MM.1S (cell line): ENCODE data around the gene DDX10.

Experiments used
- DNase-seq: peaks from one replicate; pipeline ENCODE4 v3.0.0-alpha.2; 2015
- H2AFZ ChIP-seq: fragments of 300-600 bp; sonication (generic); 2 replicates; pipeline ENCODE4 v1.6.0; 2016; ENCODE audit warnings: antibody characterized with exemption, low read length
- H3F3A ChIP-seq: fragments of 300-600 bp; sonication (generic); 2 replicates; pipeline ENCODE4 v1.6.1; 2016; ENCODE audit warnings: mild to moderate bottlenecking, antibody characterized with exemption, low read length, moderate library complexity, mixed read lengths; ENCODE audit not compliant: insufficient read depth
- H3K27ac ChIP-seq: fragments of 300-600 bp; sonication (generic); 2 replicates; pipeline ENCODE4 v1.5.1; 2016; ENCODE audit warnings: mild to moderate bottlenecking, low read length
- H3K27me3 ChIP-seq: fragments of 300-600 bp; sonication (generic); replicated peaks from 2 replicates; pipeline ENCODE4 v1.6.0; 2016; ENCODE audit warnings: low read length; ENCODE audit not compliant: insufficient read depth
- H3K36me3 ChIP-seq: fragments of 300-600 bp; sonication (generic); replicated peaks from 2 replicates; pipeline ENCODE4 v1.6.1; 2016; ENCODE audit warnings: mild to moderate bottlenecking, low read length, mixed read lengths; ENCODE audit not compliant: insufficient read depth
- H3K4me1 ChIP-seq: fragments of 300-600 bp; sonication (generic); 2 replicates; pipeline ENCODE4 v1.6.1; 2016; ENCODE audit warnings: low read length, mixed read lengths
- H3K4me2 ChIP-seq: fragments of 300-600 bp; sonication (generic); 2 replicates; pipeline ENCODE4 v1.6.0; 2016; ENCODE audit warnings: low read depth, low read length
- H3K4me3 ChIP-seq: fragments of 300-600 bp; sonication (generic); 2 replicates; pipeline ENCODE4 v1.5.1; 2016; ENCODE audit warnings: low read length, mixed read lengths
- H3K79me2 ChIP-seq: fragments of 300-600 bp; sonication (generic); 2 replicates; pipeline ENCODE4 v1.6.1; 2016; ENCODE audit warnings: mixed run types, low read length, mixed read lengths
- H3K9ac ChIP-seq: fragments of 300-600 bp; sonication (generic); 2 replicates; pipeline ENCODE4 v1.6.1; 2016; ENCODE audit warnings: low read length, mixed read lengths
- H3K9me2 ChIP-seq: fragments of 300-600 bp; sonication (generic); replicated peaks from 2 replicates; pipeline ENCODE4 v1.6.1; 2016; ENCODE audit warnings: mild to moderate bottlenecking, low read length, mixed read lengths; ENCODE audit not compliant: insufficient read depth
- H3K9me3 ChIP-seq: fragments of 300-600 bp; sonication (generic); replicated peaks from 2 replicates; pipeline ENCODE4 v1.6.1; 2016; ENCODE audit warnings: mild to moderate bottlenecking, low read length, mixed read lengths; ENCODE audit not compliant: insufficient read depth
- H4K20me1 ChIP-seq: fragments of 300-600 bp; sonication (generic); 2 replicates; pipeline ENCODE4 v1.6.1; 2016; ENCODE audit warnings: mild to moderate bottlenecking, low read length, moderate library complexity, mixed read lengths; ENCODE audit not compliant: insufficient read depth
- CTCF ChIP-seq: fragments of 300-600 bp; sonication (generic); IDR thresholded peaks from 2 replicates; pipeline ENCODE4 v1.5.1; 2016; ENCODE audit warnings: antibody characterized with exemption, low read length, mixed read lengths
- EZH2 ChIP-seq: fragments of 300-600 bp; sonication (generic); optimal IDR thresholded peaks from 2 replicates; pipeline ENCODE3; 2017; ENCODE audit warnings: low read depth, mild to moderate bottlenecking, antibody characterized with exemption, low read length, mixed read lengths
- EZH2phosphoT487 ChIP-seq: fragments of 300-600 bp; sonication (generic); IDR thresholded peaks from 2 replicates; pipeline ENCODE4 v1.6.1; 2018; ENCODE audit warnings: antibody characterized with exemption, low read length

DDX10 gene

GRCh38 chr11:108705061-108705460, 40.2 kb downstream of the DDX10 start:
- H3K27ac ChIP-seq = no peak overlapping the region
- no peaks in the 10 kb centered on the region for H3K9me2 ChIP-seq
- no peak overlapping the region for H3K4me3 ChIP-seq
- no peaks in the 10 kb centered on the region for H3K4me1 ChIP-seq
- H2AFZ ChIP-seq = no peak overlapping the region
- H3K9ac ChIP-seq = no peak overlapping the region
- H3K79me2 ChIP-seq = no peaks in the 10 kb centered on the region
- no peaks in the 10 kb centered on the region for H3K27me3 ChIP-seq
- no peaks in the 10 kb centered on the region for H3K9me3 ChIP-seq
- no peaks in the 10 kb centered on the region for H3F3A ChIP-seq
- no peak for TF ChIP-seq EZH2
- TF ChIP-seq EZH2phosphoT487 = no peak
- no peak for TF ChIP-seq CTCF
- no peaks in the 10 kb centered on the region for H4K20me1 ChIP-seq
- no peak overlapping the region for H3K4me2 ChIP-seq
- DNase-seq = no peak
- peaks cover 20% of the 10 kb centered on the region for H3K36me3 ChIP-seq

- TF ChIP-seq EZH2phosphoT487 (no peak), EZH2 (no peak), CTCF (no peak)
- no peaks in the 10 kb centered on the region for H3K4me1 ChIP-seq
- H3K27ac ChIP-seq = no peak overlapping the region
- H3F3A ChIP-seq = no peaks in the 10 kb centered on the region
- H3K4me3 ChIP-seq = no peak overlapping the region
- H3K4me2 ChIP-seq = no peak overlapping the region
- H3K9me3 ChIP-seq = no peaks in the 10 kb centered on the region
- no peaks in the 10 kb centered on the region for H3K9me2 ChIP-seq
- no peak for DNase-seq
- H3K36me3 ChIP-seq = peaks cover 20% of the 10 kb centered on the region
- no peaks in the 10 kb centered on the region for H3K27me3 ChIP-seq
- H4K20me1 ChIP-seq = no peaks in the 10 kb centered on the region
- peaks cover 4% of the 10 kb centered on the region; the same call in 1 of the 2 replicates for H3K79me2 ChIP-seq
- H2AFZ ChIP-seq = no peak overlapping the region
- H3K9ac ChIP-seq = no peak overlapping the region
These were observed 43.3 kb downstream of the DDX10 start for GRCh38 chr11:108708173-108708572.

GRCh38 chr11:108709741-108710140, 44.9 kb downstream of the DDX10 start:
- no peak for DNase-seq
- H3K27me3 ChIP-seq = no peaks in the 10 kb centered on the region
- H3K9ac ChIP-seq = no peak overlapping the region
- no peak overlapping the region for H3K4me2 ChIP-seq
- no peaks in the 10 kb centered on the region for H3K4me1 ChIP-seq
- H3K79me2 ChIP-seq = peaks cover 8% of the 10 kb centered on the region; the same call in 1 of the 2 replicates
- no peaks in the 10 kb centered on the region for H3F3A ChIP-seq
- H3K9me2 ChIP-seq = no peaks in the 10 kb centered on the region
- no peak overlapping the region for H2AFZ ChIP-seq
- TF ChIP-seq EZH2phosphoT487 (no peak), EZH2 (no peak), CTCF (no peak)
- H3K27ac ChIP-seq = no peak overlapping the region
- H3K36me3 ChIP-seq = peaks cover 20% of the 10 kb centered on the region
- no peaks in the 10 kb centered on the region for H3K9me3 ChIP-seq
- no peaks in the 10 kb centered on the region for H4K20me1 ChIP-seq
- no peak overlapping the region for H3K4me3 ChIP-seq
